Measurements from ENCODE around the gene SLC44A3. TPM values are rescaled to one million over a fixed set of nuclear protein-coding genes. Genes with fewer than 3 reads are reported as not detected.

SLC44A3 gene
- total RNA-seq, 1 donor from 2014 or later, result 70.4 TPM

DNA sequence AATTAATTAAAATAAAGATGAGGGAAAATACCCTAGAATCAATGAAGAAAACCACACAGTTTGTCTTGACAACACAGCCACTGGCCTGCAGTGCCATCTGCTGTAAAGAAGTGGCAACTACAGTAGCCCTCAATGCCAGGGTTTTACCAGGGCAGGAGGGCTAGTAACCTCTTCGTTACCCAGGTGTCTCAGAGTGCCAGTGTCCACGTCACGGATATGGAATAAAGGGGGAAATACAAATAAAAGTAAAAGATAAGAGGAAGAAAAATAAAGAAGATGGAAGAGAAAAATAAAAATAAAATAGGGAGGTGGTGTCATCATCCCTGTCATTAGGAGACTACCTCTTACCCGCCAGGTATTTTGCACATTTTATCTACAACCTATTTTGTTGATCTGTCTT is 14.2 kb upstream of the SLC44A3 start:
- Mint-ChIP-seq H3K27me3 (no peaks in the 10 kb centered on the region), H3K4me3 (ENCODE audit: low read depth) (peak overlapping the region; percentile 43), H3K9me3 (ENCODE audit: low read depth) (no peaks in the 10 kb centered on the region), H3K27ac (peak overlapping the region; percentile 49), H3K4me1 (ENCODE audit: low read depth) (peaks cover 60% of the 10 kb centered on the region), H3K36me3 (ENCODE audit: insufficient read depth) (no peaks in the 10 kb centered on the region)
- TF ChIP-seq, protein P1, sequence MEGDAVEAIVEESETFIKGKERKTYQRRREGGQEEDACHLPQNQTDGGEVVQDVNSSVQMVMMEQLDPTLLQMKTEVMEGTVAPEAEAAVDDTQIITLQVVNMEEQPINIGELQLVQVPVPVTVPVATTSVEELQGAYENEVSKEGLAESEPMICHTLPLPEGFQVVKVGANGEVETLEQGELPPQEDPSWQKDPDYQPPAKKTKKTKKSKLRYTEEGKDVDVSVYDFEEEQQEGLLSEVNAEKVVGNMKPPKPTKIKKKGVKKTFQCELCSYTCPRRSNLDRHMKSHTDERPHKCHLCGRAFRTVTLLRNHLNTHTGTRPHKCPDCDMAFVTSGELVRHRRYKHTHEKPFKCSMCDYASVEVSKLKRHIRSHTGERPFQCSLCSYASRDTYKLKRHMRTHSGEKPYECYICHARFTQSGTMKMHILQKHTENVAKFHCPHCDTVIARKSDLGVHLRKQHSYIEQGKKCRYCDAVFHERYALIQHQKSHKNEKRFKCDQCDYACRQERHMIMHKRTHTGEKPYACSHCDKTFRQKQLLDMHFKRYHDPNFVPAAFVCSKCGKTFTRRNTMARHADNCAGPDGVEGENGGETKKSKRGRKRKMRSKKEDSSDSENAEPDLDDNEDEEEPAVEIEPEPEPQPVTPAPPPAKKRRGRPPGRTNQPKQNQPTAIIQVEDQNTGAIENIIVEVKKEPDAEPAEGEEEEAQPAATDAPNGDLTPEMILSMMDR (IDR thresholded peaks at IDR 0.05; ENCODE audit: unreplicated experiment), result peak; percentile 98
- DNase-seq (ENCODE audit: low spot score, unreplicated experiment), result peak; percentile 56

DNA sequence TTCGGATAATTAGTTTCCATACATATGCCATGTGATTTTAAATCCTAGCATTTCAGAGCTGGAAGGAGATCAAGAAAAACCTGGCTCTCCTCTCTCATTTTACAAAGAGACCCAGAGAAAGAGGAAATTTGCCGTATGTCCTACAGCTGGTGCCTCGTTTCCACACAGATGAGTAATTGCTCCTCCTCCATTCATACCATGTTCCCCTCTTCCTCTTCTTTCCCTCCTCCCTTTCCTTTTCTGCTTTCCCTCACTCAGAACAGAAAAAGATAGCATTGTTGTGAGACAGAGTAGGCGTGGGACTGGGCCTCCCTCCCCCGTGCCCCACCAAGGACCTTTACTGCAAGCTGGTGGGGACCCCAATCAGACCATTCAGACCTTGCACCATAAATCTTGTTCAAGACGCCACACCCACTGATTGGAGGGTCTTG is 13.7 kb upstream of the SLC44A3 start:
- TF ChIP-seq, protein P1 (IDR thresholded peaks at IDR 0.05; ENCODE audit: unreplicated experiment), result no peak
- Mint-ChIP-seq H3K27me3 (no peaks in the 10 kb centered on the region), H3K4me3 (ENCODE audit: low read depth) (peak overlapping the region; percentile 24), H3K27ac (peak overlapping the region; percentile 91), H3K36me3 (ENCODE audit: insufficient read depth) (peaks cover 4% of the 10 kb centered on the region), H3K4me1 (ENCODE audit: low read depth) (peaks cover 58% of the 10 kb centered on the region), H3K9me3 (ENCODE audit: low read depth) (no peaks in the 10 kb centered on the region)
- DNase-seq (ENCODE audit: low spot score, unreplicated experiment), result no peak

DNA sequence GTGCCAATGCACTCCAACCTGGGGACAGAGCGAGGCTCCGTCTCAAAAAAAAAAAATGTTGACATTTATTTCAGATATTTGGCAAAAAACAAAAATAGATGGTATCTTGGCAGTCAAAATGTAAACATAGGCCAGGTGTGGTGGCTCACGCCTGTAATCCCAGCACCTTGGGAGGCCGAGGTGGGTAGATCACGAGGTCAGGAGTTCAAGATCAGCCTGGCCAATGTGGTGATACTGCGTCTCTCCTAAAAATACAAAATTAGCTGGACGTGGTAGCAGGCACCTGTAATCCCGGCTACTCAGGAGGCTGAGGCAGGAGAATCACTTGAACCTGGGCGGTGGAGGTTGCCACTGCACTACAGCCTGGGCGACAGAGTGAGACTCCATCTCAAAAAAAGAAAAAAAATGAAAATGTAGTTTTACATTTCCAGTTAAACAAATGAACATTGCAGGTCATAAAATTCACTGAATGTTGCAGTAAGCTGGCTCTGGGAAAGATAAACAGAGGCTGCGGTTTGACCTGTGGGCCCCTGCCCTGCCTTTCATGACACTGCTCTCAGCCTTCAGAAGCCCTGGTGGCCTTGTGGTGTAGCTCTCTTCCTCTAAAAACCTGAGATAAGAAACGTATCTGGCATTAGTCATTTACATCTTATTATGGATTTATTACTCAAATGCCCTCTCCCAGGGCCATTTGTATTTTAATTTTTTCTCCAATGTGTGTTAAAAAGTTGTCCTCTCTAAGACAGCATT is 12.2 kb upstream of the SLC44A3 start:
- Mint-ChIP-seq H3K27me3 (no peaks in the 10 kb centered on the region), H3K36me3 (ENCODE audit: insufficient read depth) (peaks cover 17% of the 10 kb centered on the region), H3K9me3 (ENCODE audit: low read depth) (peaks cover 8% of the 10 kb centered on the region), H3K4me3 (ENCODE audit: low read depth) (no peak overlapping the region), H3K4me1 (ENCODE audit: low read depth) (peaks cover 47% of the 10 kb centered on the region), H3K27ac (peak overlapping the region; percentile 51)
- no peak for DNase-seq (ENCODE audit: low spot score, unreplicated experiment)
- TF ChIP-seq, protein P1 (IDR thresholded peaks at IDR 0.05; ENCODE audit: unreplicated experiment), result peak; percentile 22

DNA sequence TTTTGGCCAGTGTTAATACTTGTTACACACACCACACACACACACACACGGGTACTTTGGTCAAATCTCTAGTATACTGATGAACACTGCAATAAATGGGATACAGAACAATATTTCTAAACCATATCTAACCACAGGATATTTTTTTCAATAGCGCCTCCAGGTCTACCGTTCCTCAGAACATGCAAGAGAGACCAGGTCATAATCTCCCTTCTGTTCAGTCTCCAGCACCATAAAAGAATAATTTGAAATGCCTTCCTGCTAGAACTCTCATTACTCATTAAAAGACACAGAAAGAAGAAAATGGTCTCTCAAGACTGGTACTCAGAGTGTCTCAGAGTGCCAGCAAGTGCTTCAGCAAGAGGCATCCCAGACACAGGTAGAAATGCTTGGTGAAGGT is 11.5 kb upstream of the SLC44A3 start:
- H3K27ac Mint-ChIP-seq, result peak overlapping the region; percentile 51
- TF ChIP-seq, protein P1 (IDR thresholded peaks at IDR 0.05; ENCODE audit: unreplicated experiment), result no peak
- peaks cover 24% of the 10 kb centered on the region for H3K36me3 Mint-ChIP-seq (ENCODE audit: insufficient read depth)
- H3K4me1 Mint-ChIP-seq (ENCODE audit: low read depth), result peaks cover 41% of the 10 kb centered on the region
- DNase-seq (ENCODE audit: low spot score, unreplicated experiment), result no peak
- H3K4me3 Mint-ChIP-seq (ENCODE audit: low read depth), result no peak overlapping the region
- no peaks in the 10 kb centered on the region for H3K27me3 Mint-ChIP-seq
- H3K9me3 Mint-ChIP-seq (ENCODE audit: low read depth), result peaks cover 16% of the 10 kb centered on the region

DNA sequence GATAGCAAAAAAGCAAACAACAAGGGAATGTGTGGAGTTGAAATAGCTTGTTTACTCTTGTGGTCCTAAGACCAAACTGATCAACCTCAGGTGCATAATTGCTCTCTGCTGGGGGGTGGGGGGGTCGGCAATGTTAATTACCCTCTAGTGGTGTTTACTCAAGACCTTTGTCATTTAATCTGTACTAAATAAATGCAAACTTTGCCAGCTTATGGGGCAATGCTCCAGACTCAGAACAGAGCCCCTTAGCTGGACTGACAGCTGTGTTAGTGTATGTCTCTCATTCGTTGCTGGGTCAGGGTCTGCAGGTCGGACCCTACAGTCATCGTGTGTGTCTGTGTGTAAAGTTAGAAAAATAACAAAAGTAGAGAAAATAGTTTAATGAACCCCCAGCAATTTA is 7.2 kb upstream of the SLC44A3 start:
- no peak overlapping the region for H3K27ac Mint-ChIP-seq
- TF ChIP-seq, protein P1 (IDR thresholded peaks at IDR 0.05; ENCODE audit: unreplicated experiment), result no peak
- H3K4me1 Mint-ChIP-seq (ENCODE audit: low read depth), result peaks cover 15% of the 10 kb centered on the region
- DNase-seq (ENCODE audit: low spot score, unreplicated experiment), result no peak
- no peak overlapping the region for H3K4me3 Mint-ChIP-seq (ENCODE audit: low read depth)
- no peaks in the 10 kb centered on the region for H3K27me3 Mint-ChIP-seq
- peaks cover 54% of the 10 kb centered on the region for H3K36me3 Mint-ChIP-seq (ENCODE audit: insufficient read depth)
- H3K9me3 Mint-ChIP-seq (ENCODE audit: low read depth), result peaks cover 46% of the 10 kb centered on the region
